NCI-H526 (cell line): ENCODE data around the gene AFF4.

Experiments
- DNase-seq, 2 experiments: peaks; one replicate each; lab custom pipeline; 2025; lab: John Stamatoyannopoulos, UW

The AFF4 gene

GRCh38 chr5:132827943-132828673, 135.3 kb downstream of the AFF4 start:
- DNase-seq: no peak

DNA sequence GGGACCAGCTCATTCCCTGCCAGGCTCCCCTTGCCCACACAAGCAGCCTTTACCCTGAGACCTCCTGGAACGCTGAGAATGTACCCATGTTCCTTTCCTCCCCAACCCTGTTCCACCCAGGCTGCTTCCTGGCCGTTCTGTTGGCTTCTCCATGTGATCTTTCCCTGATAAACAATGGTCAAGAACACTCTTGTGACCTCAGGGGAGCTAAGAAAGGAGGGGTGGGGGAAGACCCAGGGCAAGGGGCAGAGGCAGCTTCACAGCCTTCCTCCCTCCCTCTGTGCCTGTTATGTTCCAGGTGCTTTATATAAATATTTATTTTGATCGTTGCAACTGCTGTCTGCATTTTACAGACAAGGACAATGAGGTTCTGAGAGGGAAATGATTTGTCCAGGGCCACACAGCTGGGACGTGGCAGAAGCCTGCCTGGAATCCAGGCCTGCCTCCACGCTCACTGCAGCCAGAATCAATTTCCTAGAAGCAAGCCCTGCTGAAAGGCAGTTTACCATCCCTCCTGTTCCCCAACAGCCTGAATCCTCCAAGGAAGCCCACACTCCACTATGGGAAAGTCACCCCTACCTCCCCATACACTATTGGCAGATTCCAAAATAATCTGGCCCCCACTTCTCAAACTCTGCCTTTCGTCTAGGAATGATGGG, 136.9 kb downstream of the AFF4 start:
- DNase-seq: no peak

- DNase-seq: no peak
Observed at GRCh38 chr5:132825834-132826391, 137.5 kb downstream of the AFF4 start.
